Stimulated activated CD4-positive, alpha-beta T cell treated with anti-CD3 and anti-CD28 coated beads, Interleukin-15, amount 100 ng/mL, for 24 hours (primary cell): Measurements from ENCODE around the gene FGD4.

Experiments used
- DNase-seq: peaks from one replicate; pipeline ENCODE4 v3.0.0-alpha.2; 2020

FGD4 gene

GRCh38 chr12:32693036-32693435 lies 293.7 kb downstream of the FGD4 start:
- DNase-seq, result no peak
